ENCODE measurements around the gene CDH11. TPM values are rescaled to one million over a fixed set of nuclear protein-coding genes. Genes with fewer than 3 reads are reported as not detected.

The CDH11 gene
- total RNA-seq, 4 donors from 2014 or later = 13.0 to 37.7 (median 27.8) TPM

GRCh38 chr16:65049679-65050078 lies 72.2 kb downstream of the CDH11 start:
- no peaks in the 10 kb centered on the region for H3K4me1 ChIP-seq
- intact Hi-C loops (cut with DNase I) = no loop called here
- no peak for DNase-seq

DNA sequence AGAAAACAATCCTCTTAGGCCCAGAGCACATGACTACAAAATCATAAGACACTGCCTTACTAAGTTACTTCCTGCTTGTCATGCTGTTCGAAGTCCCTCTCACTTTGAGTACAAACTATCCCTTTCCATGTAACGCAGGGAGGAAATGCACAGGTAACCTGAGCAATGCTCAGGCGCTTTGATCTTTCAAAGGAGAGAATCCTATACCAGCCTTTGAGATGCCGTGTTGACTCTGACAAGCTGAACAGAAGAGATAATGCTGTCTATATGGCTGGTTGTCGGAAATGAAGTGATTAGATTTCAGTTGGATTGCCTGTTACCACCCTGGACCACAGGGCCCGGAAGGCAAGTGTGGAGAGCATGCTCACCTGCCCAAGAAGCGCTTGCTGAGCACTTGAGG lies 75.9 kb downstream of the CDH11 start:
- intact Hi-C loops (cut with DNase I) = no loop called here
- WGBS, 2 donors = 64 to 77% methylated on average over 7 of the region's 7 CpGs
- no peak overlapping the region for H3K4me3 ChIP-seq (replicated peaks in 1 of 3)
- H3K27me3 ChIP-seq = no peaks in the 10 kb centered on the region
- TF ChIP-seq, protein P1, sequence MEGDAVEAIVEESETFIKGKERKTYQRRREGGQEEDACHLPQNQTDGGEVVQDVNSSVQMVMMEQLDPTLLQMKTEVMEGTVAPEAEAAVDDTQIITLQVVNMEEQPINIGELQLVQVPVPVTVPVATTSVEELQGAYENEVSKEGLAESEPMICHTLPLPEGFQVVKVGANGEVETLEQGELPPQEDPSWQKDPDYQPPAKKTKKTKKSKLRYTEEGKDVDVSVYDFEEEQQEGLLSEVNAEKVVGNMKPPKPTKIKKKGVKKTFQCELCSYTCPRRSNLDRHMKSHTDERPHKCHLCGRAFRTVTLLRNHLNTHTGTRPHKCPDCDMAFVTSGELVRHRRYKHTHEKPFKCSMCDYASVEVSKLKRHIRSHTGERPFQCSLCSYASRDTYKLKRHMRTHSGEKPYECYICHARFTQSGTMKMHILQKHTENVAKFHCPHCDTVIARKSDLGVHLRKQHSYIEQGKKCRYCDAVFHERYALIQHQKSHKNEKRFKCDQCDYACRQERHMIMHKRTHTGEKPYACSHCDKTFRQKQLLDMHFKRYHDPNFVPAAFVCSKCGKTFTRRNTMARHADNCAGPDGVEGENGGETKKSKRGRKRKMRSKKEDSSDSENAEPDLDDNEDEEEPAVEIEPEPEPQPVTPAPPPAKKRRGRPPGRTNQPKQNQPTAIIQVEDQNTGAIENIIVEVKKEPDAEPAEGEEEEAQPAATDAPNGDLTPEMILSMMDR (IDR thresholded peaks at IDR 0.05) = no peak
- no peak for TF ChIP-seq POLR2A (IDR thresholded peaks at IDR 0.05)
- no peak for DNase-seq
- H3K9me3 ChIP-seq = no peaks in the 10 kb centered on the region
- H3K27ac ChIP-seq = no peak overlapping the region
- H3K4me1 ChIP-seq = no peaks in the 10 kb centered on the region
- H3K36me3 ChIP-seq = no peaks in the 10 kb centered on the region

More at GRCh38 chr16:65049679-65050078, 72.2 kb downstream of the CDH11 start:
- no peak overlapping the region for H3K27ac ChIP-seq
- no peaks in the 10 kb centered on the region for H3K9me3 ChIP-seq
- no peaks in the 10 kb centered on the region for H3K36me3 ChIP-seq
- TF ChIP-seq, protein P1 (IDR thresholded peaks at IDR 0.05) = no peak
- no peaks in the 10 kb centered on the region for H3K27me3 ChIP-seq
- 55 to 72% methylated on average over 3 of the region's 3 CpGs for WGBS, 2 donors
- no peak overlapping the region for H3K4me3 ChIP-seq (replicated peaks in 1 of 3)

- Histone ChIP-seq H3K27ac (no peak overlapping the region), H3K27me3 (no peaks in the 10 kb centered on the region), H3K9me3 (no peaks in the 10 kb centered on the region), H3K4me1 (no peaks in the 10 kb centered on the region), H3K36me3 (no peaks in the 10 kb centered on the region), H3K4me3 (replicated peaks in 1 of 3) (no peak overlapping the region)
- no peak for DNase-seq
- intact Hi-C loops (cut with DNase I) = no loop called here
- WGBS, 2 donors = 78 to 88% methylated on average over 5 of the region's 5 CpGs
- TF ChIP-seq POLR2A (IDR thresholded peaks at IDR 0.05) = no peak
- TF ChIP-seq, protein P1 (IDR thresholded peaks at IDR 0.05) = no peak
Measured at GRCh38 chr16:65044873-65045272, 77.0 kb downstream of the CDH11 start.

GRCh38 chr16:65044026-65044425 lies 77.8 kb downstream of the CDH11 start:
- H3K4me1 ChIP-seq = no peaks in the 10 kb centered on the region
- H3K4me3 ChIP-seq (replicated peaks in 1 of 3) = no peak overlapping the region
- H3K9me3 ChIP-seq = no peaks in the 10 kb centered on the region
- TF ChIP-seq, protein P1 (IDR thresholded peaks at IDR 0.05) = no peak
- no peak for TF ChIP-seq POLR2A (IDR thresholded peaks at IDR 0.05)
- DNase-seq = no peak
- no peaks in the 10 kb centered on the region for H3K27me3 ChIP-seq
- WGBS, 2 donors = 93 to 94% methylated on average over 2 of the region's 2 CpGs
- intact Hi-C loops (cut with DNase I) = no loop called here
- no peak overlapping the region for H3K27ac ChIP-seq
- H3K36me3 ChIP-seq = no peaks in the 10 kb centered on the region

DNA sequence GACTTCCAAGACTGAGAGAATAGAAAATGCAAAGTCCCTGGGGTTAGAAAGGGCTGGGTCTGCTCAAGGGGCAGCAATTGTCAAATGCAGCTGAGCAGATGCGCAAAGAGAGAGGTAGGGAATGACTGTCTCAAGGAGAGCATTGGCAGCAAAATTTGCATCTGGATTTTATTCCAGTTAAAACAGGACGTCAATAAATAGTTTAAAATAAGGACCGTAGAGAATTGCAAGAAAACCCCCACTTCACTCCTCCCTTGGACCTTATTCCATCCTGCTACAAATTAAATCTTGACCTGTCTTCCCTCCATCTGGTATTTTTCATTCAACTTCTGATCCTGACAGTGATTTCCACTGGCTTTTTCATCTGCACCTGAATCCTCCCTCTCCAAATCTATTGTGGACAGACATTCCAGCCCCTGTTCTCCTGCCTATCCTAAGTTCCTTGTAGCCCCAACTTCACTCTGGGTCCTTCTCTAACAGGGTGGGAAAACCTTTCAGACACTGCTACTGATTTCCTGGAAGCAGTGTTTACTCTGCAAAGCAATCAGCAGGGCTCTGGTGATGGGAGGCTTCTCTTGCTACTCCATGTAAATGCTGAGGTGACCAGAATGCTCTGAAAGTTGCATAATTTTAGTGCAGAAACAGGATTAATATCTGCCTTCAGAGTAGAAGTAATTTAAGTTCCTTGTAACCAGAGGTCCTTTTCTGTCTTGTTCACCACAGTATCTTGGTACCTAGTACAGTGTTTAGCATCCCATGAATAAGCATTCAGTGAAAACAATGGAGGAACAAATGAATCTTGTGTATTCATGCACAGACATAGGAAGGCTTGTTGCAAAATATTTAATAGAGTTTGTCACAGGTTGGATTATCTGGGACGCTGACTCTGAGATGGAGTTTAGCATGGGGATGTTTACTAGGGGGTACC lies 79.2 kb downstream of the CDH11 start:
- no peaks in the 10 kb centered on the region for H3K27me3 ChIP-seq
- TF ChIP-seq POLR2A (IDR thresholded peaks at IDR 0.05) = no peak
- TF ChIP-seq, protein P1 (IDR thresholded peaks at IDR 0.05) = no peak
- H3K27ac ChIP-seq = no peak overlapping the region
- H3K36me3 ChIP-seq = no peaks in the 10 kb centered on the region
- DNase-seq = no peak
- intact Hi-C loops (cut with DNase I) = no loop called here
- no peak overlapping the region for H3K4me3 ChIP-seq (replicated peaks in 1 of 3)
- H3K4me1 ChIP-seq = no peaks in the 10 kb centered on the region
- WGBS, 2 donors = 87 to 88% methylated on average over 4 of the region's 4 CpGs
- no peaks in the 10 kb centered on the region for H3K9me3 ChIP-seq

All from thyroid gland (tissue), 4 donors.